ENCODE results near the gene LMTK3.
"Not testable (repeated sequence)": the region's sequence is repeated elsewhere in the genome, so short reads cannot be mapped to it uniquely, and the experiment has no call there.

LMTK3 gene

DNA sequence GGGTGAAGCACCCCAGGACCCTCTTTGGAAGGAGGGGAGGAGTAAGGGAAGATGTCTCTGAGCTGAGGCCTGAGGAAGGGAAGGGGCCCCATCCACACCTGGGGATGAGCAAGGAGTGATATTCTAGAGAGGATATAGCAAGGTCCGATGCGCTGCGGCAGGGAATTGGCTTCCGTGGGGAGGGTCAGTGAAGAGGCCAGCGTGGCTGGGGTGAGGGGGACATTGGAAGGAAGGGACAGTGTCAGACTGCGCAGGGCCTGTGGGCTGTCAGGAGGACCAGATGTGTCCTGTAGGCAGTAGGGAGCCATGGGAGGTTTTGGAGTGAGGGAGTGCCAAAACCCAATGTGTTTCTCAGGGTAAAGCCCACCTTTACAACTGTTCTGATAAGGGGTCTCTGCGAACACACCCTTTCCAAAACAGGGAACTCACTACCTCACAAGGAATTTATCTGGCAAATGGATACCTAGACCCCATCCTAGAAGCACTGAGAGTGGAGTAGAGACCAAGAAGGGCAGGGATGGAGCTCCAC lies 3.7 kb downstream of the LMTK3 start:
- DNase-seq, result no peak

DNA sequence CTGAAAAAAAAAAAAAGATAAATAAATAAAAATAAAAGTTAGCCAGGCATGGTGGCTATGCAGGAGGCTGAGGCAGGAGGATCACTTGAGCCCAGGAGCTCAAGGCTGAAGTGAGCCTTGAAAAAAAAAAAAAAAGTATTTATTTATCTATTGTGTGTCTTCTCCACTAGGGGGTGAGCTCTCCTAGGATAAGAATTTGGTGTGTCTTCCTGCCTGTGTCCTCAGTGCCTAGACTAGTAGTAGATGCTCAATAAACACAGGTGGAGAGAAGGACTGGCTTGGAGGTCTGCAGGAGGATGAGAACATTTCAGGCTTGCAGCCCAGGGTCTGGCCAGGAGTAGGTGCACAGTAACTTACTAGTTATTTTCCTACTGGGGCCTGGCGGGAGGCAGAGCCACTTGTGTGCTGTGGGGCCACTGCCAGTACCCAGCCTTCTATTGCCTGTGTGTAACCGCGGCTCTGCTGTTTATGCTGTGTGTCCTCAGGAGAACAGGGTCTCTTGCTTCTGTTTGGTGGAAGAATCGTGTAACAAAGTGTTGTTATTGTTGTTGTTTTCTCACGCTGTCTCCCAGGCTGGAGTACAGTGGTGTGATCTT lies 5.4 kb downstream of the LMTK3 start:
- DNase-seq, result peak; percentile 45

- DNase-seq, result no peak
Measured at GRCh38 chr19:48502350-48503018, 9.2 kb downstream of the LMTK3 start.

DNA sequence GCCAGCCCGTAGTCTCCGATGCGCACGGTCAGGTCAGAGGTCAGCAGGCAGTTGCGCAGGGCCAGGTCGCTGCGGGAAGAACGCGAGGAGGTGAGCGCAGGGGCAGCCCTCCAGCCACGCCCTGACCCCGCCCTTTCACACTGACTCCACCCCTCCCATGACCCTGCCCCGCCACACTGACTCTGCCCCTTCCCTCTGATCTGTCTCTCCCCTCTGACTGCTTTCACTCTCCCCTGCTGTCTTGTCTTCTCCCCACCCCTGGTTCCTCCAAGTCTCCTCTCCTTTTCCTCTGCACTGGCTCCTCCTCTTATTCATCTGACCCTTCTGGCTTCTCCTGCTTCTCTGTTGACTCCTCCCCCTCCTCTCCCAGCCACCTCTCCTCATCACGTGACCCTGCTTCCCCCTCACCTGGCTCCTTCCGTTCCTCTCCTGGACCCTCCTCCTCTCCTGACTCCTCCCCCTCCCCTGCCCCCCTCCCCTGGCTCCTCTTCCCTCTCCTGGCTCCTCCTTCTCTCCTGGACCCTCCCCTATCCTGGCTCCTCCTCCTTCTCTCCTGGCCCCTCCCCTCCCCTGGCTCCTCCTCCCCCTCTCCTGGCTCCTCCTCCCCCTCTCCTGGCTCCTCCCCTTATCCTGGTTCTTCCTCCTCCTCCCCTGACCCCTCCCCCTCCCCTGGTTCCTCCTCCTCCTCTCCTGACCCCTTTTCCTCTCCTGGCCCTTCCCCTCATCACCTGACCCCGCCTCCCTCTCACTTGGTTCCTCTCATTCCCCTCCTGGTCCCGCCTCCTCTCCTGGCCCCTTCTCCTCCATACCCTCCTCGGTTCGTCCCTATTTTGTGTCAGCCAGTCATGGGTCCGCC lies 9.9 kb downstream of the LMTK3 start:
- DNase-seq, result peak; percentile 98

DNA sequence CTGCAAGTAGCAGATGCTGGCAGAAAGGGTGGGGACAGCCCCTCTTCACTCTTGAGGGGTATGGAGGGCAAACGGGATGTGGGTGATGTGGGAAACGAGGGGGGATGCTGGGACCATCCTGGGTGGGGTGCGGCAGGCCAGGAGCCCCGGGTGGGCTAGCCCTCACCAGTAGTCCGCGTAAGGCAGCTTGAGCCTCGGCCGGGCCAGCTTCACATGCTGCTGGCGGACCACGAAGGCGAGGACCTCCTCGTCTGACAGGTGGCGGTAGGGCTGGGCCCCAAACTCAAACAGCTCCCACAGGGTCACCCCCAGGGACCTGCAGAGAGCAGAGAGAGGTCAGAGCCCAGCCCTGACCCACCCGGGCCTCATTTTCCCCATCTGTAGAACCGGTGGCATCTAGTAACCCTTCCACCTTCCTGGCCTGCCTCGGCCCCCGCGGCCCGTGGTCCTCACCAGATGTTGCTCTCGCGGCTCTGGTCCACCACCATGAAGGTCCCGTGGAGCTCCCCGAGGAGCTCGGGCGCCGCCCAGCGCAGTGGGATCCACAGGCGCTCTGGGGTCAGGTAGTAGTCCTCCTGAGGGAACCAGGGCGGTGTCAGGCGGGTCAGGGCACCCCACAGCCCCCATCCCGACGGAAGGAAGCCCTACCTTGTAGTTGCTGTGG lies 10.7 kb downstream of the LMTK3 start:
- no peak for DNase-seq

DNA sequence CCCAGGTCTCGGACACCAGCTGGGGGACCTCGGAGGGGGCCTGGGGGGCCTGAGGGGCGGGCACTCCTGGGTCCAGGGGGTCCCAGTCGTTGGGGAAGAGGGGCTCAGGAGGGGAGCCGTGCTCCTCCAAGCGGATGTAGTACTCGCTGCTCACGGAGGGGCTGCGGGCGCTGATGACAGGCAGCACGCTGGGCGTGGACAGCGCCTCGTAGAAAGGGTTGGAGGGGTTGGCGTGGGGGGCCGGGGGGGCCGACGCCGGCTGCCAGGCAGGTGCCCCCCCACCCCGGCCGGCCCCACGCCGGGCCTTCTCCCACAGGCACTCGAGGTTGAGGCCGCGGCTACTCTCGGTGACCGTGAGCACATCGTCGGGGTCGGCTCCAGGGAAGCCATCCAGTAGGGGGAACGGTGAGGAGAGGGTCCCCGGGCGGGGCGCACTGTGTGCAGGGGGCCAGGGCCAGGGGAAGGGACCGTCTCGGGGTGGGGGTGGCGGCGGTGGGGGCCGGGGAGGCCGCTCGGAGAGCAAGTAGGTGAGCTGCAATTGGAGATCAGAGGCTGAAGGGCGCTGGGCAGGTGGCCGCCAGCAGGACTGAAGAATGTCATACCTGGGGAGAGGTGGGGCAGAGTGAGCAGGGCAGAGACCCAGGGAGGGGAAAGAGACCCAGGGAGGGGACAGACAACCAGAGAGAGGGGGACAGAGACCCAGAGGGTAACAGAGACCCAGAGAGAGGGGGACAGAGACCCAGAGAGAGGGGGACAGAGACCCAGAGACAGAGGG lies 12.1 kb downstream of the LMTK3 start:
- no peak for DNase-seq

DNA sequence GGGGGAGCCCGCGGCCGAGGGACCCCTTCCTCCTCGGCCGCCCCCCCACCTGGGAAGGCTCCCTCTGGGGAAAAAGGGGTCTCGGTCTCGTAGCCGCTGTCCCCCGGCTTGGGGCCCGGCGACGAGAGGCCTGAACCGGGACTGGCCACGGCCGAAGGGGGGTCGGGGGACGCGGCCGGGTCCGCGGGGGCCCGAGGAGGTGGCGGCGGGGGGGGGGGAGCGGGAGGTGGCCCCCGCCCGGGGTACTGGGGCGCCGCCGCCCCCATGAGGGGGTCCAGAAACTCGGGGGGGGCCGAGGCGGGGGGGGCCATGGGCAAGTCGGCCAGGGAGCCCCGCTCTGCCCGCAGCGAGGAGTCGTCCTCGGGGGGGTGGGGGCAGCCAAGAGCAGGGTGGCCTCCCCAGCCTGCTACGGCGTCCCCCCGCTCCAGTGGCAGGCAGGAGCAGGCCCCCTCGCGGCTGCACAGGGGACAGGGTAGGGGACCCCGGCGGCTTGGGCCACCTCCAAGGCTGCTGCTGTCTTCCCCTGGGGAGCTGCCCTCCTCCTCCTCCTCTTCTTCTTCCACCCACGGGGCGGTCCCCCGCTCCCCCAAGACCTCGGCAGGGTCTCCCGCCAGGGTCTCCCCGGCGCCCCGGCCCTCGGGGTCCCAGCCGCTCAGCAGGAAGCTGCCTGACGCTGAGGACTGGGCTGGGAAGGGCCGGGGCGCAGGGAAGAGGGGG lies 12.9 kb downstream of the LMTK3 start:
- no peak for DNase-seq

- DNase-seq, result no peak
Measured at GRCh38 chr19:48497728-48498594, 13.7 kb downstream of the LMTK3 start.

DNA sequence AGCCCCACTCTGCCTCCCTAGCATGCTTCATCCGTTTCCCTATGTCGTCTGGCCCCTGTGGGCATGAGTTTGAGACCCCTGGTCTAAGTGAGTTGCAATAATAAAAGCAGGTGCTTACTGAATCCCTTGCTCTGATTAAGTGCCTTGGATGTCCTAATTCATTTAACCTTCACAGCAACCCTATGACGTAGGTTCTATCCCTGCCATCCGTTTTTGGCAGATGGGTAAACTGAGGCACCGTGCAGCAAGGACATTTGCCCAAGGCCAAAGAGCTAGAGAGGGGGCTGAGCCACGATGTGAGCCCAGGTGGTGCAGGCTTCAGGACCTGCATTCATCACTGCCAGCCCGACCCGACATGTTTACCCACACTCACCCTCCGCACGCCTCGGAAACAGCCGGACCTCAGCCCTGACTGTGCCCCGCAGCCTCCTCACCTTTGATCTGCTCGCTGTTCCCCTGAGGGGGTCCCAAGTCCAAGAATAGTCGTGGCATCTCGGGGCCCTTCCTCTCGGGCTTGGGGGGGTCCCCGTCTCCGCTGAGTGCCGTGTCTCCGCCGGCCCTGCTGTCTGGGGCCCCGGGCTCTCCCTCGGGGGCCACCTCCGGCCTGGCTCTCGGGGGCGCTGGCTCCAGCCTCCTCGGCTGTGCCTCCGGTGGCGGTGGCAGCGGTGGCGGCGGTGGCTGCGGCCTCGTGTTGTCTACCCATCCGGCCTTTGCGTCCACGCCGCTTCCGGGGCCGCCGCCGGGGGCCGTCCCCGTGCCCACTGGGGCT lies 14.5 kb downstream of the LMTK3 start:
- DNase-seq, result peak; percentile 28

DNA sequence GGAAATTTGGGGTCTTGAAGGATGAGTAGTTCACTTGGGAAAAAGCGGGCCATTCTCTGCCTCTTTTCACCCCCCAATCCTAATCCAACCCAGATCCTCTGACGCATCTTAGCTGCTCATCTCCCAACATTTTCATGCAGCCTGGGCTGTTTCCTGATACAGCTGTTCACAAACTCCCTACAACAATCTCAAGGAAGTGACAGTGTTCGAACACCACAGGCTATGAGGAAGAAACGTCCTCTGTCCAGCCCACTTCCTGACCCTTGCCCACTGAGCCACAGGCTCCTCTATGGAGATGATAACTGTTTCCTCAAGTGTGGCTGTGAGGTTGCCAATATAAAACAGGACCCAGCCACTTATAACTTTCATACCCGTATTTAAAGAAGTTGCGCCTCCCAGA lies 16.2 kb downstream of the LMTK3 start:
- DNase-seq, result no peak

GRCh38 chr19:48493718-48494401 lies 17.8 kb downstream of the LMTK3 start:
- no peak for DNase-seq

DNA sequence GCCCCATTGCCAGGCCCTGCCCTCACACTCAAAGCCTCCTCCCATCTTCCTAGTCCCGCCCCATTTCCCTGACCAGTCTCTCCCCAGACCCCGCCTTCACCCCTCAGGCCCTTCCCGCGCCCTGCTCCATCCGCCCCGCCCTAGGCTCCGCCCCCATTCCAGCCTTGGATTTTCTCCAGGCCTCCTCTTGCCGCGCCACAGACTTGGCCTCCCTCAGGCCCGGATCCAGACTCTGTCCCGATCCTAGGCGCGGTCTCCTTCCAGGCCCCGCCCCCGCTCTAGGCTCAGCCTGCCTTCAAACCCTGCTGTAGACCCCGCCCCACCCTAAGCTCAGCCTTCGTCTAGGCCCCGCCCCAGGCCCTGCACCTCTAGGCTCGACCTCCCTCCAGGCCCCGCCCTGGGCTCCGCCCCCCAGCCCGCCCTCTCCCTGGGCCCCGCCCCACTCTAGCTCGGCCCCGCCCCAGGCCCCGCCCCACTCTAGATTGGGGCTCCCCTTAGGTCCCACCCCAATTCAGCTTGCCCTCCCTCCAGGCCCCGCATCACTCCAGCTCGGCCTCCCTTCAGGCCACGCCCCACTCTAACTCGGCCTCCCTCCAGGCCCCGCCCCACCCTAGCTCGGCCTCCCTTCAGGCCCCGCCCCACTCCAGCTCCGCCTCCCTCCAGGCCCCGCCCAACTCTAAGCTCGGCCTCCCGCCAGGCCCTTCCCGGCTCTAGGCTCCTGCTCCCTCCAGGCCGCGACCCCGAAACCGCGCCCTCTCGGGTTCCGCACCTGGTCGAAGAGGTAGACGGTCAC lies 18.5 kb downstream of the LMTK3 start:
- DNase-seq, result peak; percentile 97

- no peak for DNase-seq
Measured at GRCh38 chr19:48491793-48492123, 19.9 kb downstream of the LMTK3 start.

- DNase-seq, result peak; percentile 79
Measured at GRCh38 chr19:48490981-48491792, 20.4 kb downstream of the LMTK3 start.

GRCh38 chr19:48489608-48490216 lies 21.9 kb downstream of the LMTK3 start:
- DNase-seq, result peak; percentile 60

- DNase-seq, result not testable (repeated sequence)
Measured at GRCh38 chr19:48488478-48488877, 23.2 kb downstream of the LMTK3 start.

GRCh38 chr19:48487948-48488347 lies 23.7 kb downstream of the LMTK3 start:
- no peak for DNase-seq
